ENCODE results near the gene BAZ1B. TPM values are rescaled to one million over a fixed set of nuclear protein-coding genes. Genes with fewer than 3 reads are reported as not detected.
A peak's percentile ranks its signal among the peaks of the same experiment; 100 is the strongest.
"Not testable (repeated sequence)": the region's sequence is repeated elsewhere in the genome, so short reads cannot be mapped to it uniquely, and the experiment has no call there.

Gene BAZ1B
- total and polyA plus RNA-seq, 4 donors, result 8.6 to 31.3 (median 21.5) TPM

DNA sequence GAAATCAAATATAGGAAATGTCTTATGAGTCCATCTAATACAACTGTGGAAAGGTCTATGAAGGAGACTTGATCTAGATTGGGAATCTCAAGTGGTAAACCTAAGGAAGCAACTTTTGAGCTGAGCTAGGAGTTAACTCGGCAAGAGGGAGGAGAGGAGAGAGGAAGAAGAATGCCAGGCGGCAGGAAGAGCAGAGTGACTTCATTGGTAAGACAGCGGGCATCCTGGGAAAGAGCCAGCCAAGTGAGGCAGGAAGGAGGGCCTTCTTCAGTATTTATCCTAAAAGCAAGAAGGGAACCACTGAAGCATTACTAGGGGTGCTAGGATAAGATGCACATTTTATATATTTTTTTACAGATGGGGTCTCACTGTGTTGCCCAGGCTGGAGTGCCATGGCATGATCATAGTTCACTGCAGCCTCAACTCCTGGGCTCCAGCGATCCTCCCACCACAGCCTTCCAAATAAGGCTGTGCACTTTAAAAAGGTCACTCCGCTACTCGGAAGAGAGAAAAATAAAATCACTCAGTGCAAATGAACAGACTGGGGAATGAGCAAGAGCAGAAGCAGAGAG lies 33.4 kb upstream of the BAZ1B start:
- 65% methylated on average over 6 of the region's 6 CpGs for whole genome bisulfite sequencing
- peaks cover 0 to 18% (median 16%) of the 10 kb centered on the region in 4 donors for H3K4me1 ChIP-seq (ENCODE audit: control insufficient read depth in 4 of 4, insufficient read depth in 4 of 4, low read length in 3 of 4)
- H3K9ac ChIP-seq (ENCODE audit: low read depth in 1 of 2, low read length in 2 of 2), result no peak overlapping the region
- peaks cover 3 to 10% (median 7%) of the 10 kb centered on the region in 4 donors for H3K36me3 ChIP-seq (ENCODE audit: control insufficient read depth in 4 of 4, insufficient read depth in 3 of 4, low read depth in 1 of 4, low read length in 3 of 4)
- no peaks in the 10 kb centered on the region for H3K27me3 ChIP-seq (ENCODE audit: control insufficient read depth in 4 of 4, insufficient read depth in 4 of 4, low read length in 3 of 4)
- H3K27ac ChIP-seq (ENCODE audit: low read depth in 1 of 2, low read length in 2 of 2), result no peak overlapping the region
- peak overlapping the region in 1 of 3 donors; percentile 91 for H3K4me3 ChIP-seq (ENCODE audit: low read depth in 1 of 3, low read length in 3 of 3)
- TF ChIP-seq, protein P1, sequence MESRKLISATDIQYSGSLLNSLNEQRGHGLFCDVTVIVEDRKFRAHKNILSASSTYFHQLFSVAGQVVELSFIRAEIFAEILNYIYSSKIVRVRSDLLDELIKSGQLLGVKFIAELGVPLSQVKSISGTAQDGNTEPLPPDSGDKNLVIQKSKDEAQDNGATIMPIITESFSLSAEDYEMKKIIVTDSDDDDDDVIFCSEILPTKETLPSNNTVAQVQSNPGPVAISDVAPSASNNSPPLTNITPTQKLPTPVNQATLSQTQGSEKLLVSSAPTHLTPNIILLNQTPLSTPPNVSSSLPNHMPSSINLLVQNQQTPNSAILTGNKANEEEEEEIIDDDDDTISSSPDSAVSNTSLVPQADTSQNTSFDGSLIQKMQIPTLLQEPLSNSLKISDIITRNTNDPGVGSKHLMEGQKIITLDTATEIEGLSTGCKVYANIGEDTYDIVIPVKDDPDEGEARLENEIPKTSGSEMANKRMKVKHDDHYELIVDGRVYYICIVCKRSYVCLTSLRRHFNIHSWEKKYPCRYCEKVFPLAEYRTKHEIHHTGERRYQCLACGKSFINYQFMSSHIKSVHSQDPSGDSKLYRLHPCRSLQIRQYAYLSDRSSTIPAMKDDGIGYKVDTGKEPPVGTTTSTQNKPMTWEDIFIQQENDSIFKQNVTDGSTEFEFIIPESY (IDR thresholded peaks at IDR 0.05), result no peak
- TF ChIP-seq, protein P2, sequence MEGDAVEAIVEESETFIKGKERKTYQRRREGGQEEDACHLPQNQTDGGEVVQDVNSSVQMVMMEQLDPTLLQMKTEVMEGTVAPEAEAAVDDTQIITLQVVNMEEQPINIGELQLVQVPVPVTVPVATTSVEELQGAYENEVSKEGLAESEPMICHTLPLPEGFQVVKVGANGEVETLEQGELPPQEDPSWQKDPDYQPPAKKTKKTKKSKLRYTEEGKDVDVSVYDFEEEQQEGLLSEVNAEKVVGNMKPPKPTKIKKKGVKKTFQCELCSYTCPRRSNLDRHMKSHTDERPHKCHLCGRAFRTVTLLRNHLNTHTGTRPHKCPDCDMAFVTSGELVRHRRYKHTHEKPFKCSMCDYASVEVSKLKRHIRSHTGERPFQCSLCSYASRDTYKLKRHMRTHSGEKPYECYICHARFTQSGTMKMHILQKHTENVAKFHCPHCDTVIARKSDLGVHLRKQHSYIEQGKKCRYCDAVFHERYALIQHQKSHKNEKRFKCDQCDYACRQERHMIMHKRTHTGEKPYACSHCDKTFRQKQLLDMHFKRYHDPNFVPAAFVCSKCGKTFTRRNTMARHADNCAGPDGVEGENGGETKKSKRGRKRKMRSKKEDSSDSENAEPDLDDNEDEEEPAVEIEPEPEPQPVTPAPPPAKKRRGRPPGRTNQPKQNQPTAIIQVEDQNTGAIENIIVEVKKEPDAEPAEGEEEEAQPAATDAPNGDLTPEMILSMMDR (IDR thresholded peaks at IDR 0.05; ENCODE audit: low read depth, low read length, missing input control), result no peak
- TF ChIP-seq FOXA1 (IDR thresholded peaks at IDR 0.05), result no peak
- TF ChIP-seq HNF4G (IDR thresholded peaks at IDR 0.05), result no peak
- TF ChIP-seq, protein P3, sequence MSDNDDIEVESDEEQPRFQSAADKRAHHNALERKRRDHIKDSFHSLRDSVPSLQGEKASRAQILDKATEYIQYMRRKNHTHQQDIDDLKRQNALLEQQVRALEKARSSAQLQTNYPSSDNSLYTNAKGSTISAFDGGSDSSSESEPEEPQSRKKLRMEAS (IDR thresholded peaks at IDR 0.05), result no peak
- TF ChIP-seq RAD21 (IDR thresholded peaks at IDR 0.05), result no peak
- TF ChIP-seq JUND (IDR thresholded peaks at IDR 0.05), result no peak
- TF ChIP-seq EGR1 (IDR thresholded peaks at IDR 0.05; ENCODE audit: low read depth in 2 of 2), result no peak
- TF ChIP-seq SP1 (IDR thresholded peaks at IDR 0.05), result no peak
- no peak for TF ChIP-seq HNF4A (conservative IDR thresholded peaks at IDR 0.05)
- TF ChIP-seq YY1 (IDR thresholded peaks at IDR 0.05), result no peak
- no peak for TF ChIP-seq GABPA (IDR thresholded peaks at IDR 0.05 in 1 of 2, conservative IDR thresholded peaks at IDR 0.05 in 1 of 2)
- no peak for TF ChIP-seq NR2F2 (IDR thresholded peaks at IDR 0.05)
- TF ChIP-seq, protein P4, sequence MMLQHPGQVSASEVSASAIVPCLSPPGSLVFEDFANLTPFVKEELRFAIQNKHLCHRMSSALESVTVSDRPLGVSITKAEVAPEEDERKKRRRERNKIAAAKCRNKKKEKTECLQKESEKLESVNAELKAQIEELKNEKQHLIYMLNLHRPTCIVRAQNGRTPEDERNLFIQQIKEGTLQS (IDR thresholded peaks at IDR 0.05), result no peak
- no peak for TF ChIP-seq FOXA2 (IDR thresholded peaks at IDR 0.05)
- TF ChIP-seq, protein P5, sequence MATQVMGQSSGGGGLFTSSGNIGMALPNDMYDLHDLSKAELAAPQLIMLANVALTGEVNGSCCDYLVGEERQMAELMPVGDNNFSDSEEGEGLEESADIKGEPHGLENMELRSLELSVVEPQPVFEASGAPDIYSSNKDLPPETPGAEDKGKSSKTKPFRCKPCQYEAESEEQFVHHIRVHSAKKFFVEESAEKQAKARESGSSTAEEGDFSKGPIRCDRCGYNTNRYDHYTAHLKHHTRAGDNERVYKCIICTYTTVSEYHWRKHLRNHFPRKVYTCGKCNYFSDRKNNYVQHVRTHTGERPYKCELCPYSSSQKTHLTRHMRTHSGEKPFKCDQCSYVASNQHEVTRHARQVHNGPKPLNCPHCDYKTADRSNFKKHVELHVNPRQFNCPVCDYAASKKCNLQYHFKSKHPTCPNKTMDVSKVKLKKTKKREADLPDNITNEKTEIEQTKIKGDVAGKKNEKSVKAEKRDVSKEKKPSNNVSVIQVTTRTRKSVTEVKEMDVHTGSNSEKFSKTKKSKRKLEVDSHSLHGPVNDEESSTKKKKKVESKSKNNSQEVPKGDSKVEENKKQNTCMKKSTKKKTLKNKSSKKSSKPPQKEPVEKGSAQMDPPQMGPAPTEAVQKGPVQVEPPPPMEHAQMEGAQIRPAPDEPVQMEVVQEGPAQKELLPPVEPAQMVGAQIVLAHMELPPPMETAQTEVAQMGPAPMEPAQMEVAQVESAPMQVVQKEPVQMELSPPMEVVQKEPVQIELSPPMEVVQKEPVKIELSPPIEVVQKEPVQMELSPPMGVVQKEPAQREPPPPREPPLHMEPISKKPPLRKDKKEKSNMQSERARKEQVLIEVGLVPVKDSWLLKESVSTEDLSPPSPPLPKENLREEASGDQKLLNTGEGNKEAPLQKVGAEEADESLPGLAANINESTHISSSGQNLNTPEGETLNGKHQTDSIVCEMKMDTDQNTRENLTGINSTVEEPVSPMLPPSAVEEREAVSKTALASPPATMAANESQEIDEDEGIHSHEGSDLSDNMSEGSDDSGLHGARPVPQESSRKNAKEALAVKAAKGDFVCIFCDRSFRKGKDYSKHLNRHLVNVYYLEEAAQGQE (IDR thresholded peaks at IDR 0.05), result no peak
- TF ChIP-seq TAF1 (conservative IDR thresholded peaks at IDR 0.05), result no peak
- TF ChIP-seq RXRA (IDR thresholded peaks at IDR 0.05), result no peak
- no peak for DNase-seq (ENCODE audit: low spot score)
- H3K9me3 ChIP-seq (ENCODE audit: control insufficient read depth in 4 of 4, low read length in 3 of 4), result no peaks in the 10 kb centered on the region

DNA sequence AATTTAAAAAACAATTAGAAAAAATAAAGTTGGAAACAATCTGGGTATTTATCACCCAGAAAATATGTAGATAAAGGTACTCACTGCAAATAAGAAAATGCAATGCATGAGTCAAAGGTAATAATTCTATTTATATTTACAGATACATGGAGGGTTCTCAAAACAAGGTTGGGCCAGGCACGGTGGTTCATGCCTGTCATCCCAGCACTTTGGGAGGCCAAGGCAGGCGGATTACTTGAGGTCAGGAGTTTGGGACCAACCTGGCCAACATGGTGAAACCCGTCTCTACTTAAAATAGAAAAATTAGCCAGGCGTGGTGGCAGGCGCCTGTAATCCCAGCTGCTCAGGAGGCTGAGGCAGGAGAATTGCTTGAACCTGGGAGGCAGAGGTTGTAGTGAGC lies 28.0 kb upstream of the BAZ1B start:
- H3K27ac ChIP-seq (ENCODE audit: low read depth in 1 of 2, low read length in 2 of 2); H3K4me3 ChIP-seq (ENCODE audit: low read depth in 1 of 3, low read length in 3 of 3); H3K4me1 ChIP-seq (ENCODE audit: control insufficient read depth in 4 of 4, insufficient read depth in 4 of 4, low read length in 3 of 4); H3K9me3 ChIP-seq (ENCODE audit: control insufficient read depth in 4 of 4, low read length in 3 of 4); H3K9ac ChIP-seq (ENCODE audit: low read depth in 1 of 2, low read length in 2 of 2); H3K27me3 ChIP-seq (ENCODE audit: control insufficient read depth in 4 of 4, insufficient read depth in 4 of 4, low read length in 3 of 4); DNase-seq (ENCODE audit: low spot score): not testable (repeated sequence)
- H3K36me3 ChIP-seq (ENCODE audit: control insufficient read depth in 4 of 4, insufficient read depth in 3 of 4, low read depth in 1 of 4, low read length in 3 of 4), result peaks cover 3 to 20% (median 13%) of the 10 kb centered on the region in 4 donors
- WGBS, result 91% methylated on average over 5 of the region's 5 CpGs

Data from liver (tissue), 9 donors.